NCI-H2196 treated with DMSO at 0.1 percent for 48 hours (cell line): ENCODE measurements around the gene NAA60.
"Not testable (repeated sequence)": the region's sequence is repeated elsewhere in the genome, so short reads cannot be mapped to it uniquely, and the experiment has no call there.

Experiments
- DNase-seq: peaks from one replicate; lab custom pipeline; 2025; ENCODE audit not compliant: unreplicated experiment; lab: John Stamatoyannopoulos, UW

The NAA60 gene

DNA sequence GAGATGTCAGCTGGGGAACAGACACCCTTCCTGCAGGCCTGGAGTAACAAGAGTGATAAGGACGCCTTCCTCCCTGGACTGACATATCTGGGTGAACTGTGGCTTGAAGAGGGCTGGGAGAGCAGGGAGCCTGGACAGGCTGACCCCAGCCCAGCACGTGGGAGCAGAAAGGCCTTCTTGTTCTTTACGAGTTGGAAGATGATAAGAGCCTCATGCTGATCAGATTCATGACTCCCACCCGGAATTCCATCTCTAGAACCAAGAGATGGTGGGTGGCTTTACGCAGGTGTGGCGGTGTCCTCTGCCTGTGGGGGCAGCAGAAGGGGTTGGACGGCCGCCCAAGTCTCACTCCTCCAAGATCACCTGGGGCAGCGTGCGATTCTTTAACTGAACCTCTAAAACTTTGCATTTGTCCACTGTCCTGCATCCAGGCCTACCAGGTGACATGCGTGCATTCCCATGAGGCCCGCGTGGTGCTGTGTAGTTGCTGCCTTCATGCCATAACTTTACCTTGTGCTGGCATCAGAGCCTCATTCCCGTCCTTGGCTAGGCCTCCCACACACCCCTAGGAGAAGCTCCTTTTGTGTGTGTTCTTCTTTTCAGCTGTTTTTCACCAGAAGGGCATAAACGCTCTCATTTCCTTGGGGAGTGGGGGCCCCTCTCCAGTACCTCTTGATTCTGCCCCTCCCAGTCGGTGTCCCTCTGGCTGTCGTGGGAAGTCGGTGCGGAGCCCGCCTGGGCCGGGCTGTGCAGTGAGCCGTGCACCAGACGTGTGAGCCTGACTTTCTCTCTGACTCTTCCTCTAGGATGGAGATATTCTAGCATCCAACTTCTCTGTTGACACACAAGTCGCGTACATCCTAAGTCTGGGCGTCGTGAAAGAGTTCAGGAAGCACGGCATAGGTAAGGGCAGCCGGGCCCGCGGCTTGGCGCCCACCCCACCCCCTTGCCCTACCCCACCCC, 38.5 kb downstream of the NAA60 start:
- DNase-seq, result no peak

DNA sequence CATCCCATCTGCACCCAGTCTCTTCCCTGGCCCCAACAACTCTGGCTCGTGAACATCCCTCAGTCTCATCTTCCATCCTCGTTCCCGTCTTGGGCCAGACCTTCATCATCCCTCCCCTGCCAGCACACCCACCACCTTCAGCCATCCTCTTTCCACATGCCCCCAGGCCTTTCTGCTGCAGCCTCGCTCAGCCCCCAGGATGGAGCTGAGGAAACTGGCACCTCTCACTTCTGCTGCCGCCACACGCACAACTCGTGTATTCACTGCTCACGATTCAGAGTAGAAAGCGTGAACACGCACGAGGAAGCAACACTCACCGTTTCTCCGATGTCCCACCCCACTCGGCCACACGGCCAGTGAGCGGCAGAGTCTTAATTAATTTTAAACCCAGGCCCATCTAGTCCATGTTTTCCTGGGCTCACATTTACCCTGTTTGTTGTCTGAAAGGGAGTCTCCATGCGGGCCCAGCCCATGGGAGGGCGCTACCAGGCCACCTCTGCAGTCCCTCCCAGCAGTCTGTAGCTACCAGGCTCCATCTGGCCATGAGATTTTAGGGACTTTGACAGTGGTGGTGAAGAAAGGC, 39.3 kb downstream of the NAA60 start:
- DNase-seq, result no peak

DNA sequence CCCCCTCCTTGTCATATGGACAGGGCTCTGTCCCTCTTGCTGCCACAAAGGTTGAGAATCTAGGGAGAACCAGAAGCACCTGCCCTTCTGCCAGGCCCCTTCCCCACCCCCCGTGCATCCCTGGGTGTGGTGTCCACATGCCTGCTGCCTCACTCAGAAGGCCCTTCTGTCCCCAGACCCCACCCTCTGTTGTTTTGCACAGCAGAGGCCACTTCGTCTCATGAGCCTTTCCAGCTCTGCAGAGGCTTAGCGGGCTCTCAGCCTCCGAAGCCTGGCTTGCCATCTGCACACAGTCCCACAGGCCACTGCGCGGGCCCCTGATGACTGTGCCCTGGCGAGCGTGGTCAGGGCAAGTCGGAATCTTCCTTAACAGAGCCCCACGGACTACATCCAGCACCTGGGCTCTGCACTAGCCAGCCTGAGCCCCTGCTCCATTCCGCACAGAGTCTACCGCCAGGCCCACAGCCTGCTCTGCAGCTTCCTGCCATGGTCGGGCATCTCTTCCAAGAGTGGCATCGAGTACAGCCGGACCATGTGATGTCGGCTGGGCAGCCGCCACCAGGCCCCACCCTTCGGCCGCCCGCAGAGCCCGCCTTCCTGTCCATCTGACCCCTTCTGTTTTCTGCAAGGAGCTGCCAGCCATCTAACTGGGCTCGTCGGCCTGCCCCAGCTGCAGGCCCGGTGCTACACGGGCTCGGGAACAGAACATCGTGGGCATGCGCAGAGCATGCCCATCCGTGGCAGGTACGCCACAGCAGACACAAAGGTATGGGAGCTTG, 41.0 kb downstream of the NAA60 start:
- no peak for DNase-seq

DNA sequence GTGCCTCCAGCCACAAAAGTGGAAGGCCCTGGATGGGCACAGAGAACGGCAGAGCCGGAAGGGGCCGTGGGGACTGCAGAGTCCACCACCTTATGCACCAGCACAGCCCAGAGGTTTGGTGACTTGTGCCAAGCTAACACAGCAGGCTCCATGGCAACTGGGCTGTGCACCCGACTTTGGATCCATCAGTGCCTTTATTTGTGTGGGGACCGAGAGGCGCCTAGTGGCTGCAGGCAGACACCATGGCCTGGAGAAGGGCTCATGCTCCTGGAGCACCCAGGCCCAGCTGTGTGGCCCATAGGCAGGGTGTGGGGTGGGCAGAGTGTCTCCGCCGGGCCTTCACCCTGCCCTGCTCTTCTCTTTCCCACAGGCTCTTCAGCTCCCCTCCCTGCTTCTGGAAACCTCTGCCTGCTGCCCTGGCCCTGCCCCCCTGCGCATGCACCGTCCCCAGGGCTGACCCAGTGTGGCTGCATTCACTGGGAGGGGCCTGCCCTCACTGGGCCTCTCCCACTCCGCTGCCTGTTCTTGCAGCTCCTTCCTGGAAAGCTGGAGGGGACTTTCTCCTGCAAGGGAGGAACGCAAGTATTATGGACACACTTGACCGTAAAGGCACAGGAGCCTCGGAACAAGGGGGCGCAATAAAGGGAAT, 41.7 kb downstream of the NAA60 start:
- DNase-seq, result no peak

DNA sequence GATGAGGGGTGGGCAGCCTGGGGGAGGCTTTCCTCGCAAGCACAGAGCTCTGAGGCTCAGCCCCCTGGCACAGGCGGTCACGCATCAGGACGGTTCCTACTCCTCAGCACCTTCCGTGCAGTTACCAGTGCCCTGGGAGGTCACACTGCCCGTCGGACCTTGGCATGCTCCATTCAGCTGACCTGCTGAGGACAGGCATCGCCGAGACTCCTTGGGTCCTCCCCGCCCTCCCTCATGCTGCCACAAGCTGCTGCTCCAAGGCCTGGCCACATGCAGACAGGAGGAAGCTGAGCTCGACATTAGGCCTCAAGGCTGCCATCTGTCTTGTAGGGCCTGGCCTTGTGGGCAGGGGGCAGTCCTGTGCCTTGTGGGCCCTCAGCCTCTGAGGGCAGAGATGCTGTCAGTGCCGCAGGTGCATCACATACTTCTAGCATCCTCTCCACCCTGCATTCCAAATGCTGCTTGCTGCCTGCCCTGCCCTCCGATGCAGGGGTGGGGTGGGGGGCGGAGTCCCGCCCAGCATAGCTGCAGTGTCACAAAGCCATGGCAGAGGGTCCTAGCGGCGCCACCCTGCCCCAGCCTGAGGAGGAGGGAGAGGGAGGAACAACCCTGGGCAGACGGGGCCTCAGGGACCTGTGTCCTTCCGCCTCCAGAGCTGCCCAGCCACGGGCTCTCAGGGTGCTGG, 42.5 kb downstream of the NAA60 start:
- no peak for DNase-seq

DNA sequence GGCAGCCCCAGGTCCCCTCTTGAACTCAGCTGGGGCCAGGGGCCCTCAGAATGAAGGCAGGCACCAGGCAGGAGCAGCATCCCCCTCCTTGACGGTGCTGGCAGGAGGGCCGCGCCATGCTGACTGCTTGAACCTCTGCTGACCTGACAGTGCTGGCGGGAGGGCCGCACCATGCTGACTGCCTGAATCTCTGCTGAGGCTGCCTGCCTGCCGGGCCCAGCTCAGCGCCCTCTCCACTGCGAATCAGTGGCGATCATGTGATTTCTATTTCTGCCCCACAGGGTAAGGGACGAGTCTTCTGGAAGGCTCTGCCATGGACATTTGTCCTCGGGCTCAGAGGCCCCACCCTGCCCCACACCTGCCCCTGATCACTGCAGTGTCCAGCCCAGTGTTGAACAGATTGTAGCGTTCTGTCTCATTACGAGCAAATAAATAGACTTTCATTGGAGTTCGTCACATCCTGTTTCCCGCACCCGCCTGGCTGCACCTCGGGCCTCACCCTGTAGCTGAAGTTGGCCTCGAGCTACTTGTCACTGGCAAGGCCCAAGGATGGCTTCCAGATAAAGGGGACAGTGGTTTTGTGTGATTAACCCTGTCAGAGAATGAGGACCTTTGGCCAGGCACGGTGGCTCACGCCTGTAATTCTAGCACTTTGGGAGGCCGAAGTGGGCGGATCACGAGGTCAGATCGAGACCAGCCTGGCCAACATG, 43.2 kb downstream of the NAA60 start:
- no peak for DNase-seq

DNA sequence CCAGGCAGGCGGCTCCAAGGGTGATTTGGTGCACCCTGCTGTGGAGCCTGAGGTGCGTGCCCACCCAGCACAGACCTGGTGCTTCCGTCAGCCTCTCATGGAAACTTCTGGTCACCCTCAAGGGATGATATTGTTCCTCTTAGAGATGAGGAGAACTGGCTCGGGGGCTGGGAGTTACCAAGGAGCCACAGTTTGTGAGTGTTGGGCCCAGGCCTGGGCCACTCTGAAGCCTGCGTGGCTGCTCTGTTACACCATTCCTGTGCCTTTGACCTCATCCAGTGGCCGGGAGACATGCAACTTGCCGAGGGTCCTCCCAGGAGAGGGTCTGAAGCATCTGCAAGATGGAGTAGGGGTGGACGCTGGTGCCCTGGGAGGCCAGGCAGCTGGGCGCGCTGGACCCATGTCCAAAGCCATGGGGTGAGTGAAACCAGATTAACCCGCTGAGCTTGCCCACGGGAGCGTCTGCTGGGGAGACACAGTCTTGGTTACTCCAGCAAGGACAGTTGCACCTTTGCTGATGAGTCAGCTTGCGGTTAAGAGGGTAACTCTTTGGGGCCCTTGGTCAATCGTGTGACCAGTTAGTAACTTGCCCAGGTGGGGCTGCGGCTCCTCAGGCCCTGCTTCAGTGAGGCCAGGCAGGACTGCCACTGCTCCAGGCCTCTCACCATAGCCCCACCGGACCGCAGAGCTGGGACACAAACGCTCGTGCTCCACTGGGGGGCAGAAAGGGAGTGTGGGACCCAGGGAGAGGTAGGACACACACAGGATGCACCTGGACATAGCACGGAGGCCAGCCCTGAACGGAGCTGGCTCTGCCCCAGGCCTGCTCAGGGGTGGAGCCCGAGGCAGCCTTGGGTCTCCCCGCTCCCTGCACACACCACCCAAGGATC, 44.3 kb downstream of the NAA60 start:
- DNase-seq, result no peak

DNA sequence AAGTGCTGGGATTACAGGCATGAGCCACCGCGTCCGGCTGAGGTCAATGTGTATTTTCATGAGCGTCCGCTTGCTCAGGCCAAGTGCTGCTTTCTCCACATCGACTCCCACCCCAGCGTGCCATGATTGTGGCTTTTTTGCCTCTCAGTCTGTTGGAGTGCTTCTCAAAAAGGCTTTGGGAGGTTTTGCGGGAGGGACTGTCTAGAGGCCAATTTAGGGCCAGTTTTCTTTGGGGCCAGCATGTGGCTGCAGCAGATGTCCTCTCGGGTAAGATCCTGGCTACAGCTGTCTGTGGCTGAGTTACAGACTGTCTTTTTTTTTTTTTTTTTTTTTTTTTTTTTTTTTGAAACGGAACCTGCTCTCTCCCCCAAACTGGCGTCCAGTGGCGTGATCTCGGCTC, 45.3 kb downstream of the NAA60 start:
- no peak for DNase-seq

DNA sequence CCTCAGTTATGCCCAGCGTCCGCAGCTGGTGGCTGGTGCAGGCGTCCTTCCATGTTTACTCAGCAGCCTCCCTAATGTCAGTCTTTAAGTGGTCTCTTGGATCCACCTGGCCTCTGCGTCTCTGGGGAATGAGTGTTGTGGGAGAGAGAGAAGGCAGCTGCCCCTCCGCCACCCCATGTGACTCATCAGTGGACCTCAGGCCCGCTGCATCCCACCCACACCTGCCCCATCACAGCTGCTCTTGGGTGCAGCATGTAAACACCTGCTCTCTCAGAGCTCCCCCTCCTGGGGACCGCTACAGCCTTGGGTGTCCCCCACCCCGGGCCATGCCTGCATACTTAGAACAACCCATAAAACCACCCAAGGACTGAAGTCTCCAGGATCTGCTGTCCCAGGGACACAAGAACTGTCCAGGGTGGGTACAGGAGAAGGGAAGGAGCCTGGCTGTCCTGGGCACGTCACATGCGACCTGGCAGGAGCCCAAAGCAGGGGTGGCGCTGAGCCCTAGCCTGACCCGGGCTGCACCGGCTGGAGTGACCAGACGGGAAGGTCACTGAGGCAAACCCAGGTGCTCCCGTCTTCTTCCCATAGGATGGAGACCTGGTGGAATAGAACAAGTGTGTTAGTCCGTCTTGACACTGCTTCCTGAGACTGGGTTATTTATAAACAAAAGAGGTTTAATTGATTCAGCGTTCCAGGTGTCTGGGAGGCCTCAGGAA, 47.6 kb downstream of the NAA60 start:
- DNase-seq, result no peak

DNA sequence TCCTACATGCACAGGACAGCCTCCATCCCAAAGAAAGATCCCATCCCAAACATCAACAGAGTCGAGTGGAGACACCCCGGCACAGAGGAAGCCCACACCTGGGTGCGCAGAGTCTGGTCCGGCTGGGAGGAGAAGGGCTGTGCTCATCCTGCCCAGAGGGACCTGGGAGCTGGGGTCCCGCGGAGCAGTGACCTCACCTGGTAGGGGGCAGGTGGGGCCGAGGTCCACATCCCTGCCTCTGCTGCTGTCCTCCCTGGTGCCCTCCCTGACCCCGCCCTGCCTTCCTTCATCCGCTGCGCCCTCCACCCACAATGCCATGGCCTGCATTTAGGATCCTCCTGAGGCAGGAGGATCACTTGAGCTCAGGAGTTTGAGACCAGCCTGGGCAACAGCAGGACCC, 48.9 kb downstream of the NAA60 start:
- no peak for DNase-seq

DNA sequence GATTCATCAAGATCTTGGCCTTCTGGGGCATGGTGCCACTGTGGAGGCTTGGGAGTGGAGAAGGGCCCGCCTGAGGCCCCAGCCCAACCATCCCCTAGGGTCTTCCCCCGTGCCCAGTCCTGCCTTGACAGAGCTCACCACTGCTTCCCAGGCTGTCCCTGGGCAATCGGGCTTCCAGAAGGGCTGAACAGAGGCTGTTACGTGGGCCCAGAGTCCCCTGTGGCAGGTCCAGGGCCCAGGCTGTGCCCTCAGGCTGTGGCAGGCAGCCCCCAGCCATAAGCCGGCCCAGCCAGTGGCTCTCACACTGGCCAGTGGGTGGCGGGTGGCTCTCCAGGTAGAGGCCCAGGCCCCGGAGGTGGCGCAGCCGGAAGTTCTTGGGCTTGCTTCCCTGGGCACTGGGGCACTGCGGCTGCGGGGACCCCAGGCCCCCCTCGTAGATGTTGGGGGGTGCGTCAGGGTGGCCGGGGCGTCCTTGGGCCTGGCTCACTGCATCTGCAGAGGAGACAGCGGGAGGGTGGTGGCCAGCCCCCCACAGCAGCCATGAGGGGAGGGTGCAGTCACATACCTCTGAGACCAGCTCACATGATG, 51.0 kb downstream of the NAA60 start:
- DNase-seq, result no peak

DNA sequence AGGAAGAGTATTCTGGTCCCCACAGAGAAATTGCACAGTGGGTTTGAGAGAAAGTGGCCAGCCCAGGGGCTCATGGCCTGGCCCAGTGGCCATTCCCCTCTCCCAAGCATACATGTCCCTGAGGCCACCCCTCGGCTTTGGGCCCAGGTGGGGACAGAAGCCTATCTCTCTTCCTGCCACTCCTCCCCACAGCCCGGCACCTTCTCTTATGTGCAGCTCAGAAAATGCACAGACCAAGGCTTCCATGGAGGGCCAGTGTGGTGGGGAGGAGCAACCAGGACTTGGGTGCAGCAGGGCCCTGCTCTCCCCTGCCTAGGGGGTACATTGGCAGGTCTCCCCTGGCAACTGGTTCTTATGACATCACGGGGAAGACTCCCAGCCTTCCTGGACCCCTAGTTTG, 51.7 kb downstream of the NAA60 start, which contains the start of gene C16orf90:
Gene C16orf90 (minus strand): TSS at position 314 of the 400 bp plus-strand sequence. CDS start 68 bp downstream, at position 246.
- DNase-seq, result no peak

DNA sequence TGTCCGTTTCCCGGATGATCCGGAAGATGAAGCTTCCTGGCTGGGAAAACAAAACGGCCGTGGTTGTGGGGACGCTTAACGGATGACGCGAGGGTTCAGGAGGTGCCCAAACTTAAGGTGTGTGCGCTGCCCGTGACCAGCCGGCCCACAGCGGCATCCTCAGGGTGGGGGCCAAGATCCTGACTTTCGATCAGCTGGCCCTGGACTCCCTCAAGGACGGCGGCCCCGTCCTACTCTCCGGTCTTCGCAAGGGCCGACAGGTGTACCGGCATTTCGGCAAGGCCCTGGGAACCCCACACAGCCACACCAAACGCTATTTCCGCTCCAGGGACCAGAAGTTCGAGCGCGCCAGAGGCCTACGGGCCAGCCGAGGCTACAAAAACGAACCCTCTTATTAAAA, 52.9 kb downstream of the NAA60 start:
- DNase-seq, result no peak

DNA sequence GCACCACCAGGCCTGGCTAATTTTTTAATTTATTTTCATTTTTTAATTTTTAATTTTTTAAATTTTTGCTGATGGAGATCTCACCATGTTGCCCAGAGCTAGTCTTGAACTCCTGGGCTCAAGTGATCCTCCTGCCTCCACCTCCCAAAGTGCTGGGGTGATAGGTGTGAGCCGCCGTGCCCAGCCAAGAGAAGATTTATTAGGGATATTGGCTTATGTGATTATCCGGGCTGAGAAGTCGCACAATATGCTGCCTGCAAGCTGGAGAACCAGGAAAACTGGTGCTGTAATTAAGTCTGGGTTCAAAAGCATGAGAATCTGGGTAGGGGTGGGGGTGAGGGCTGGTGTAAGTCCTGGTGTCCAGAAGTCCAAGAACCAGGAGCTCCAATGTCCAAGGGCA, 54.3 kb downstream of the NAA60 start:
- DNase-seq, result no peak

DNA sequence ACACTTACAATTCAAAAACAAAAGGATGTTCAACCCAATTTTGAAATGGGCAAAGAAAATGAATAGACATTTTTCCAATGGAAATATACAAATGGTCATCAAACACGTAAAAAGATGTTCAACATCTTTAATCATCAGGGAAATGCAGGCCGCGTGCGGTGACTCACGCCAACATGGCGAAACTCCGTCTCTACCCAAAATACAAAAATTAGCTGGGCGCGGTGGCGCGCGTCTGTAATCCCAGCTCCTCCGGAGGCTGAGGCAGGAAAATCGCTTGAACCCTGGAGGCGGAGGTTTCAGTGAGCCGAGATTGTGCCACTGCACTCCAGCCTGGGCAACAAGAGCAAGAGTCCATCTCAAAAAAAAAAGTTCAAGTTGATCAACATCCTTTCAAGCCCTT, 55.5 kb downstream of the NAA60 start:
- DNase-seq, result no peak

DNA sequence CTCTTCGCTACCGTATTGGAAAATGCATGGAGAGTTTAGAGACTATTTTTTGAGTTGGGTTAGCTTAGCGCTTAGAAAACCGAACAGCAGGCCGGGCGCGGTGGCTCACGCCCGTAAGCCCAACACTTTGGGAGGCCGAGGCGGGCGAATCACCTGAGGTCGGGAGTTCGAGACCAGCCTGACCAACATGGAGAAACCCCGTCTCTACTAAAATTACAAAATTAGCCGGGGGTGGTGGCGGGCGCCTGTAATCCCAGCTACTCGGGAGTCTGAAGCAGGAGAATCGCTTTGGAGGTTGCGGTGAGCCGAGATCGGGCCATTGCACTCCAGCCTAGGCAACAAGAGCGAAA, 57.9 kb downstream of the NAA60 start:
- DNase-seq, result not testable (repeated sequence)

DNA sequence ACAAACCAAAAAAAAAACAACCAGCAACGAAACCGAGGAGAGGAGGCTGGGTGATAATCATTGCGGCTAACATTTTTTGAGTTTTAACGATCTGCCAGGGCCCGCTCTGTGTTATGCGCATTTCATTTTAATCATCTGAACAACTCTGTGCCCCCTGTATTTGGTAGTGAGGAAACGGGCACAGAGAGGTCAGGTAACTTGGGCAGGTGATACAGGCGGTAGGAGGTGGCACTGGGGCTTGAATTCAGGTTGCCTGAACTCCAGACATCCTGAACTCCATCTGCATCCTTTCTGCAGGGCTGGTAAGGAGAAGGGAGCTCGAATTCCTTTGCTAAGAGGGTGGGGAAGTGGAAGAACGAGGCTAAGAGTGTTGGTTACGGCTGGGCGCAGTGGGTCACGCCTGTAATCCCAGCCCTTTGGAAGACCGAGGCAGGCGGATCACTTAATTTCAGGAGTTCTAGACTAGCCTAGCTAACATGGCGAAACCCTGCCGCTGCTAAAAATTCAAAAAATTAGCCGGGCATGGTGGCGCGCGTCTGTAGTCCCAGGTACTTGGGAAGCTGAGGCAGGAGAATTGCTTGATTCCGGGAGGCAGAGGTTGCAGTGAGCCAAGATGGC, 58.4 kb downstream of the NAA60 start:
- DNase-seq, result peak; percentile 14

DNA sequence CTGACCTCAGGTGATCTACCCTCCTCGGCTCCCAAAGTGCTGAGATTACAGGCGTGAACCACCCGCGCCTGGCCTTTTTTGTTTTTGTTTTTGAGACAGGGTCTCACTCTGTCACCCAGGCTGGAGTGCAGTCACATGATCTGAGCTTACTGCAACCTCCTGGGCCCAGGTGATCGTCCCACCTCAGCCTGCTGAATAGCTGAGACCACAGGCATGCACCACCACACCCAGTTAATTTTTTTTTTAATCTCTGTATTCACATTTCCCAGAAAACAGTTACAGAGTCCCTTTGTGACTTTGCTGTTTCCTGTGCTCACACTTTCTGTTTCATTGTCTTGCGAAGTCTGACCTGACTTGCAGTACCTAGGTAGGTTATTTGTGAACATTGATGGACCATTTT, 60.0 kb downstream of the NAA60 start:
- no peak for DNase-seq
